H9 (cell line): ENCODE results near the gene TMEM245. TPM values are rescaled to one million over a fixed set of nuclear protein-coding genes. Genes with fewer than 3 reads are reported as not detected.

ENCODE experiments used
- DNase-seq: peaks from one replicate; pipeline ENCODE4 v3.0.0-alpha.2; 2017
- H2AFZ ChIP-seq: one replicate; pipeline ENCODE4 v1.6.1; 2013; ENCODE audit warnings: mild to moderate bottlenecking, low read length, control low read depth, moderate library complexity
- H2AK5ac ChIP-seq: 2 replicates; pipeline ENCODE4 v1.6.1; 2013; ENCODE audit warnings: low read length, control low read depth, mixed read lengths; ENCODE audit not compliant: insufficient read length
- H2BK120ac ChIP-seq: one replicate; pipeline ENCODE4 v1.6.1; 2013; ENCODE audit warnings: low read depth, mild to moderate bottlenecking, low read length, control low read depth, inconsistent platforms; ENCODE audit not compliant: poor library complexity, severe bottlenecking
- H2BK12ac ChIP-seq: 2 replicates; pipeline ENCODE4 v1.6.1; 2013; ENCODE audit warnings: low read length, control low read depth, mixed read lengths, low read depth; ENCODE audit not compliant: insufficient read length
- H2BK15ac ChIP-seq: 2 replicates; pipeline ENCODE4 v1.6.1; 2013; ENCODE audit warnings: low read depth, low read length, control low read depth
- H2BK20ac ChIP-seq: one replicate; pipeline ENCODE4 v1.6.1; 2013; ENCODE audit warnings: low read depth, mild to moderate bottlenecking, low read length, control low read depth, inconsistent platforms; ENCODE audit not compliant: poor library complexity, severe bottlenecking
- H2BK5ac ChIP-seq: 2 replicates; pipeline ENCODE4 v1.6.1; 2013; ENCODE audit warnings: low read length, control low read depth, mixed read lengths; ENCODE audit not compliant: insufficient read length
- H3K14ac ChIP-seq: 2 replicates; pipeline ENCODE4 v1.6.1; 2013; ENCODE audit warnings: low read length, control low read depth; ENCODE audit not compliant: insufficient read depth
- H3K18ac ChIP-seq: 2 replicates; pipeline ENCODE4 v1.6.1; 2013; ENCODE audit warnings: low read depth, mild to moderate bottlenecking, mixed read lengths, low read length, control low read depth; ENCODE audit not compliant: insufficient read length
- H3K23ac ChIP-seq: 2 replicates; pipeline ENCODE4 v1.6.1; 2013; ENCODE audit warnings: low read length, control low read depth, mixed read lengths, low read depth; ENCODE audit not compliant: insufficient read length
- H3K23me2 ChIP-seq: 2 replicates; pipeline ENCODE4 v1.6.1; 2013; ENCODE audit warnings: low read depth, mild to moderate bottlenecking, mixed read lengths, low read length, control low read depth; ENCODE audit not compliant: insufficient read length, poor library complexity, severe bottlenecking
- H3K27ac ChIP-seq: 2 replicates; pipeline ENCODE4 v1.5.1; 2013; ENCODE audit warnings: low read length, control low read depth, mixed read lengths, low read depth; ENCODE audit not compliant: insufficient read length
- H3K27me3 ChIP-seq: 2 replicates; pipeline ENCODE4 v1.6.1; 2013; ENCODE audit warnings: low read length, control low read depth, inconsistent platforms; ENCODE audit not compliant: insufficient read depth
- H3K4ac ChIP-seq: 2 replicates; pipeline ENCODE4 v1.6.1; 2013; ENCODE audit warnings: low read depth, mild to moderate bottlenecking, control low read depth, inconsistent platforms, low read length, moderate library complexity
- H3K4me1 ChIP-seq: 2 replicates; pipeline ENCODE4 v1.6.1; 2013; ENCODE audit warnings: low read length, control low read depth, inconsistent platforms; ENCODE audit not compliant: insufficient read depth
- H3K4me2 ChIP-seq: 2 replicates; pipeline ENCODE4 v1.6.1; 2013; ENCODE audit warnings: low read length, control low read depth, mixed read lengths; ENCODE audit not compliant: insufficient read length, insufficient read depth
- H3K56ac ChIP-seq: 2 replicates; pipeline ENCODE4 v1.6.1; 2013; ENCODE audit warnings: low read depth, mild to moderate bottlenecking, mixed read lengths, low read length, control low read depth; ENCODE audit not compliant: insufficient read length
- H3K79me1 ChIP-seq: 2 replicates; pipeline ENCODE4 v1.6.1; 2013; ENCODE audit warnings: low read depth, mild to moderate bottlenecking, moderate library complexity, low read length, control low read depth, inconsistent platforms; ENCODE audit not compliant: insufficient read depth, poor library complexity, severe bottlenecking
- H3K79me2 ChIP-seq: 2 replicates; pipeline ENCODE4 v1.6.1; 2013; ENCODE audit warnings: low read length, control low read depth, inconsistent platforms; ENCODE audit not compliant: insufficient read depth
- H3K9ac ChIP-seq: 2 replicates; pipeline ENCODE4 v1.6.1; 2013; ENCODE audit warnings: low read length, control low read depth, mixed read lengths; ENCODE audit not compliant: insufficient read length; ENCODE audit errors: extremely low read depth
- H3K9me3 ChIP-seq: one replicate; pipeline ENCODE4 v1.6.1; 2013; ENCODE audit warnings: low read depth, low read length, inconsistent platforms; ENCODE audit not compliant: control insufficient read depth
- H3T11ph ChIP-seq: one replicate; pipeline ENCODE4 v1.6.1; 2013; ENCODE audit warnings: mild to moderate bottlenecking, low read length, control low read depth, inconsistent platforms
- H4K20me1 ChIP-seq: one replicate; pipeline ENCODE4 v1.6.1; 2013; ENCODE audit not compliant: control insufficient read depth, insufficient read length, insufficient read depth
- H4K5ac ChIP-seq: 2 replicates; pipeline ENCODE4 v1.6.1; 2013; ENCODE audit warnings: low read depth, mild to moderate bottlenecking, mixed read lengths, low read length, control low read depth; ENCODE audit not compliant: insufficient read length
- H4K8ac ChIP-seq: replicated peaks from 2 replicates; pipeline ENCODE4 v1.6.1; 2013; ENCODE audit warnings: low read length, control low read depth, mixed read lengths, low read depth; ENCODE audit not compliant: insufficient read length
- H4K91ac ChIP-seq: 2 replicates; pipeline ENCODE4 v1.6.1; 2013; ENCODE audit warnings: low read depth, mild to moderate bottlenecking, moderate library complexity, mixed read lengths, low read length, control low read depth; ENCODE audit not compliant: insufficient read length
- H3K27ac Mint-ChIP-seq, 3 experiments: 2 replicates in 2 of 3; 3 replicates in 1 of 3; pipeline ENCODE4 v1.8.0; 2020 to 2021; ENCODE audit warnings: mixed read lengths in 3 of 3, mild to moderate bottlenecking in 1 of 3, moderate library complexity in 1 of 3
- H3K27me3 Mint-ChIP-seq: 2 replicates; pipeline ENCODE4 v1.8.0; 2021; ENCODE audit warnings: low read depth, mild to moderate bottlenecking, moderate library complexity, mixed read lengths
- H3K36me3 Mint-ChIP-seq, 3 experiments: 2 replicates in 2 of 3; 3 replicates in 1 of 3; pipeline ENCODE4 v1.8.0; 2020 to 2021; ENCODE audit warnings: low read depth in 3 of 3, mixed read lengths in 3 of 3; ENCODE audit not compliant: insufficient read depth in 1 of 3
- H3K4me1 Mint-ChIP-seq, 2 experiments: 2 replicates each; pipeline ENCODE4 v1.8.0; 2020; ENCODE audit warnings: mixed read lengths in 2 of 2
- H3K4me3 Mint-ChIP-seq, 2 experiments: 2 replicates in 1 of 2; 3 replicates in 1 of 2; pipeline ENCODE4 v1.8.0; 2020 to 2021; ENCODE audit warnings: mild to moderate bottlenecking in 2 of 2, mixed read lengths in 2 of 2, moderate library complexity in 1 of 2
- H3K9me3 Mint-ChIP-seq, 2 experiments: 2 replicates in 1 of 2; 3 replicates in 1 of 2; pipeline ENCODE4 v1.8.0; 2020; ENCODE audit warnings: mild to moderate bottlenecking in 2 of 2, mixed read lengths in 2 of 2, moderate library complexity in 1 of 2
- CTCF ChIP-seq: fragments of 200-600 bp; sonication (generic); conservative IDR thresholded peaks from 3 replicates; pipeline ENCODE4 v1.8.0; 2021; ENCODE audit warnings: antibody characterized with exemption, mild to moderate bottlenecking
- WGBS: extraction: QIAGEN DNeasy Blood & Tissue Kit; methylation state at CpG from one replicate; pipeline ENCODE4 v1.1.7; 2013; ENCODE audit warnings: missing lambda C conversion rate, low lambda C conversion rate, mixed read lengths; ENCODE audit not compliant: insufficient read length; ENCODE audit errors: extremely low coverage; 5-methylcytosine and 5-hydroxymethylcytosine counted together
- total RNA-seq: library from RNA; stranded (reverse); gene quantifications from 2 replicates; pipeline ENCODE4 v1.2.1, GENCODE V29; 2021

The TMEM245 gene
- total RNA-seq, 1 experiment from 2014 or later, result 37.9 TPM

- no peak overlapping the region for H2BK12ac ChIP-seq
- peaks cover 2% of the 10 kb centered on the region for H3K23me2 ChIP-seq
- H2BK5ac ChIP-seq, result no peak overlapping the region
- Mint-ChIP-seq H3K4me1 (peaks cover 9 to 18% of the 10 kb centered on the region in 2 experiments), H3K27ac (peak overlapping the region in 1 of 3 experiments; percentile 21; a peak in 1 of 7 replicates), H3K4me3 (no peak overlapping the region), H3K9me3 (peaks cover 8 to 10% of the 10 kb centered on the region in 2 experiments; a peak in 4 of 5 replicates), H3K27me3 (peaks cover 47% of the 10 kb centered on the region), H3K36me3 (peaks cover 0 to 15% (median 2%) of the 10 kb centered on the region in 3 experiments; a peak in 5 of 7 replicates)
- H4K20me1 ChIP-seq, result no peaks in the 10 kb centered on the region
- no peaks in the 10 kb centered on the region for H3K4me1 ChIP-seq
- no peak for DNase-seq
- no peak overlapping the region for H3K18ac ChIP-seq
- no peak overlapping the region for H3K14ac ChIP-seq
- no peak for TF ChIP-seq CTCF
- no peak overlapping the region for H4K91ac ChIP-seq
- H3K4me2 ChIP-seq, result no peak overlapping the region
- H2BK20ac ChIP-seq, result no peak overlapping the region
- no peaks in the 10 kb centered on the region; the same call in 1 of the 2 replicates for H3K27me3 ChIP-seq
- H3K27ac ChIP-seq, result no peak overlapping the region
- no peaks in the 10 kb centered on the region for H3K79me2 ChIP-seq
- no peak overlapping the region for H2BK120ac ChIP-seq
- H3K23ac ChIP-seq, result no peak overlapping the region
- no peak overlapping the region for H2AK5ac ChIP-seq
- H3K9me3 ChIP-seq, result no peaks in the 10 kb centered on the region
- no peak overlapping the region for H4K5ac ChIP-seq
- no peak overlapping the region for H3K56ac ChIP-seq
- no peak overlapping the region for H3K4ac ChIP-seq
- no peak overlapping the region for H2AFZ ChIP-seq
- no peak overlapping the region for H3T11ph ChIP-seq
- no peaks in the 10 kb centered on the region for H3K79me1 ChIP-seq
- H2BK15ac ChIP-seq, result no peak overlapping the region
- no peak overlapping the region for H3K9ac ChIP-seq
- H4K8ac ChIP-seq, result no peak overlapping the region
- no CpG with 5 or more reads among the region's 1 CpG for WGBS
Measured at GRCh38 chr9:109163194-109163593, 43.4 kb upstream of the TMEM245 start.
